Psoas muscle (tissue), 8 donors: ENCODE data around the gene CCNY. TPM values are rescaled to one million over a fixed set of nuclear protein-coding genes. Genes with fewer than 3 reads are reported as not detected.

ENCODE experiments used
- ATAC-seq, 4 donors: fragments of 200-7000 bp; cut with Tn5 transposase; one replicate each; pipeline ENCODE4 v1.9.1; 2020; ENCODE audit warnings: moderate library complexity in 3 of 4, mild to moderate bottlenecking in 2 of 4
- DNase-seq, 2 donors: peaks; one replicate each; pipeline ENCODE4 v3.0.0-alpha.2; 2020
- H3K27ac ChIP-seq: fragments of 200-600 bp; one replicate; pipeline ENCODE4 v1.8.0; 2022
- H3K27me3 ChIP-seq, 3 donors: fragments of 200-600 bp in 1 of 3; one replicate each; pipeline versions ENCODE4 v1.6.1 to v1.8.0; 2013 to 2022; ENCODE audit warnings: low read length in 2 of 3, mild to moderate bottlenecking in 2 of 3, moderate library complexity in 1 of 3; ENCODE audit not compliant: insufficient read depth in 3 of 3
- H3K36me3 ChIP-seq, 2 donors: fragments of 200-600 bp in 1 of 2; one replicate each; pipeline versions ENCODE4 v1.6.1 to v1.8.0; 2013 to 2022; ENCODE audit warnings: low read depth in 1 of 2, mild to moderate bottlenecking in 1 of 2, moderate library complexity in 1 of 2; ENCODE audit not compliant: insufficient read depth in 1 of 2
- H3K4me1 ChIP-seq: fragments of 200-600 bp; one replicate; pipeline ENCODE4 v1.8.0; 2022
- H3K4me3 ChIP-seq: fragments of 200-600 bp; one replicate; pipeline ENCODE4 v1.8.0; 2022; ENCODE audit warnings: mild to moderate bottlenecking
- H3K9me3 ChIP-seq: fragments of 200-600 bp; one replicate; pipeline ENCODE4 v1.8.0; 2022
- CTCF ChIP-seq: fragments of 200-600 bp; IDR thresholded peaks from one replicate; pipeline ENCODE4 v1.8.0; 2022; ENCODE audit warnings: antibody characterized with exemption
- WGBS, 3 donors: extraction: QIAGEN DNeasy Blood & Tissue Kit; methylation state at CpG; one replicate each; pipeline versions ENCODE4 v1.1.6 to v1.1.7; 2013; 5-methylcytosine and 5-hydroxymethylcytosine counted together
- intact Hi-C, 2 donors: fragments of 100-400 bp; cut with DNase I; formaldehyde crosslinking; loops; one replicate each; pipeline versions ENCODE4 v1.11.0 to v1.14.2; 2022
- polyA plus RNA-seq, 3 donors: library from polyadenylated mRNA; stranded (reverse); fragments of 200-250 nt; gene quantifications; one replicate each; pipeline ENCODE4 v1.2.3, GENCODE V29; 2013
- total RNA-seq, 4 donors: library from RNA; stranded (reverse); fragmentation: NEBNext Ultra II Directional in 2 of 4; extraction: Animal tissue kit (Norgen Biotek cat#: 25700) in 2 of 4; gene quantifications; one replicate each; pipeline versions ENCODE4 v1.2.1 to v1.2.4, GENCODE V29; 2021 to 2023
- donor health status: healthy with polysubstance abuse.
- donor health status: DM: no; HTN: no; CAD: no; lungs with moderate emphysema.
- donor health status: Bipolar disorder and iron deficiency.
- donor health status: healthy.
- donor health status: DM: yes; HTN: yes; CAD: no.
- donor health status: DM: no; HTN: no; CAD: no.
- donor health status: DM: no; HTN: no; CAD: no.
- donor health status: DM: yes; HTN: yes; CAD: no.

The CCNY gene
- total and polyA plus RNA-seq, 7 donors, result 21.2 to 55.8 (median 47.0) TPM

- peak overlapping the region; percentile 58 for H3K27ac ChIP-seq
- H3K4me1 ChIP-seq, result peaks cover 76% of the 10 kb centered on the region
- intact Hi-C loops, result no loop called here
These were observed 31.0 kb downstream of the CCNY start for GRCh38 chr10:35367107-35367859.

GRCh38 chr10:35367982-35368381 is 31.7 kb downstream of the CCNY start:
- DNase-seq, result no peak
- Histone ChIP-seq H3K4me3 (no peak overlapping the region), H3K36me3 (no peaks in the 10 kb centered on the region), H3K4me1 (peaks cover 83% of the 10 kb centered on the region), H3K9me3 (no peaks in the 10 kb centered on the region), H3K27me3 (no peaks in the 10 kb centered on the region), H3K27ac (peak overlapping the region; percentile 58)
- no peak for TF ChIP-seq CTCF
- no peak for ATAC-seq
- 36 to 64% (median 51%) methylated on average over 4 of the region's 4 CpGs for WGBS, 3 donors
- intact Hi-C loops, result no loop called here

More at GRCh38 chr10:35367107-35367859, 31.0 kb downstream of the CCNY start:
- no peaks in the 10 kb centered on the region for H3K9me3 ChIP-seq
- WGBS, 3 donors, result 77 to 90% (median 86%) methylated on average over 4 of the region's 4 CpGs
- no peaks in the 10 kb centered on the region for H3K27me3 ChIP-seq
- TF ChIP-seq CTCF, result no peak
- DNase-seq, result no peak
- ATAC-seq, result no peak
- no peak overlapping the region for H3K4me3 ChIP-seq
- no peaks in the 10 kb centered on the region for H3K36me3 ChIP-seq

GRCh38 chr10:35368485-35369048 is 32.3 kb downstream of the CCNY start:
- Histone ChIP-seq H3K36me3 (no peaks in the 10 kb centered on the region), H3K27ac (peak overlapping the region; percentile 58), H3K27me3 (no peaks in the 10 kb centered on the region), H3K4me1 (peaks cover 89% of the 10 kb centered on the region), H3K9me3 (no peaks in the 10 kb centered on the region), H3K4me3 (peak overlapping the region; percentile 1)
- no peak for TF ChIP-seq CTCF
- ATAC-seq (no peak), DNase-seq (no peak)
- intact Hi-C loops, result no loop called here
- WGBS, 3 donors, result 74 to 79% (median 76%) methylated on average over 11 of the region's 11 CpGs

GRCh38 chr10:35369049-35369611 is 32.8 kb downstream of the CCNY start:
- no peak for TF ChIP-seq CTCF
- DNase-seq, result no peak
- Histone ChIP-seq H3K4me3 (peak overlapping the region; percentile 1), H3K9me3 (no peaks in the 10 kb centered on the region), H3K36me3 (no peaks in the 10 kb centered on the region), H3K4me1 (peaks cover 93% of the 10 kb centered on the region), H3K27me3 (no peaks in the 10 kb centered on the region), H3K27ac (peak overlapping the region; percentile 58)
- intact Hi-C loops, result no loop called here
- ATAC-seq, result peak in 3 of 4 donors; percentile 17 to 31 (median 30)
- WGBS, 3 donors, result 11 to 17% (median 11%) methylated on average over 6 of the region's 6 CpGs
